ENCODE results near the gene KLHDC3.
A peak's percentile ranks its signal among the peaks of the same experiment; 100 is the strongest.
"Not testable (repeated sequence)": the region's sequence is repeated elsewhere in the genome, so short reads cannot be mapped to it uniquely, and the experiment has no call there.

Gene KLHDC3

DNA sequence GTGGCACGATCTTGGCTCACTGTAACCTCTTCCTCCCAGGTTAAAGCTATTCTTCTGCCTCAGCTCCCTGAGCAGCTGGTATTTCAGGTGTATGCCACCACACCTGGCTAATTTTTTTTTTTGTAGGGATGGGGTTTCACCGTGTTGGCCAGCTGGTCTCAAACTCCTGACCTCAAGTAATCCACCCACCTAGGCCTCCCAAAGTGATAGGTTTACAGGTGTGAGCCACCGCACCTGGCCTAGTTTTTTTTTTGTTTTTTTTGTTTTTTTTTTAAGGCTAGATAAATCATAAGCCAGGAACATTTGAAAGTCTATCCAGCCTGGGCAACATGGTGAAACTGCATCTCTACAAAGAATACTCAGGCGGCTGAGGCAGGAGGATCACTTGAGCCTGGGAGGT, 18.3 kb downstream of the KLHDC3 start:
- no peak for DNase-seq

DNA sequence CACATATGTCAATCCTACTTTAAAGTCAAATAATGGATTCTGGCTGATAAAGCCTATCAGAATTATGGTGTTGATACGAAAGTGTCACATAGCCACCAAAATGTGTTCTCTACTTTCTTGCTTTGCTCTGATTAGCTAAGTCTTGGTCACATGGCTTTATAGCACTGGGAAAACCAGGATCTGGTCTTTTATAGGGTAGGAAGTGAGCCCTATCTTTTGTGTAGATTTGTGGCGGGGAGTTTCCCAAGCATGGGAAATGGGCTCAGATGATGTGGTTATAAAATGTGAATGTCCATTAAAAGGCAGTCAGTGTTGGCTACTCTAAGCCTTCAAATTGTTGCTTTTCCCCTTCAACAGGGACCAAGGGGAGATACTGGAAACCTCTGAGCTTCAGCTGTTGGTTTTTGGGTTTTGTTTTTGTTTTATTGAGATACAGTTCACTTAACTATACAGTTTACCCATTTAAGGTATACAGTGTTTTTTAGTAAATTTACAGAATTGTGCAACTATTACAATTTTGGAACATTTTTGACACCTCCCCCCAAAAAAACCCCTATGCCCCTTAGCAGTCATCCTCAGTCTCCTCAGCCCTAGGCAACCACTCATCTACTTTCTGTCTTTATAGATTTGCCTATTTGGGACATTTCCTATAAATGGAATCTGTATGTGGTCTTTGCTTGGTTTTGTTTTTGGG, 19.6 kb downstream of the KLHDC3 start:
- DNase-seq: peak; percentile 43 to 63

GRCh38 chr6:43034190-43034525, 20.1 kb downstream of the KLHDC3 start:
- DNase-seq: no peak

GRCh38 chr6:43035495-43036194, 21.6 kb downstream of the KLHDC3 start:
- DNase-seq: no peak

- DNase-seq: no peak
Observed at GRCh38 chr6:43036712-43037111, 22.7 kb downstream of the KLHDC3 start.

GRCh38 chr6:43037197-43037596, 23.1 kb downstream of the KLHDC3 start:
- DNase-seq: no peak

DNA sequence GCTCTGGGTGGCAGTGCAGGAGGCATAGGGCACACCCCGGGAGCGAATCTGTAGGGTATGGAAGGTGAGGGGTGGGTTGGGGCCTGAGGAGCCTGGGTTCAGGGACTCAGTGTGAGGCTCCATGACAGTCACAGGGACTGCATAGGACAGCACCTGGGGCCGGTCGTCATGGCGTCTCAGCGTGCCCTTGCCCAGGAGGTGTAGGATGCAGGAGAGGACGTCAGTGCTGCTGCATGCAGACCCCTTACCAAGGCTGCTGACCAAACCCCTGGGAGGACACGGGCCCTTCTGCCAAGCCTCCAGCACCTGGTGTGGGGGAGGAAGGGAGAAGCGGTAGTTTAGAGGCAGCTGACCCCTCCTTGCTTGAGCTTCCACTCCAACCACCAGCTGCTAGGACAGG, 23.7 kb downstream of the KLHDC3 start:
- DNase-seq: no peak

DNA sequence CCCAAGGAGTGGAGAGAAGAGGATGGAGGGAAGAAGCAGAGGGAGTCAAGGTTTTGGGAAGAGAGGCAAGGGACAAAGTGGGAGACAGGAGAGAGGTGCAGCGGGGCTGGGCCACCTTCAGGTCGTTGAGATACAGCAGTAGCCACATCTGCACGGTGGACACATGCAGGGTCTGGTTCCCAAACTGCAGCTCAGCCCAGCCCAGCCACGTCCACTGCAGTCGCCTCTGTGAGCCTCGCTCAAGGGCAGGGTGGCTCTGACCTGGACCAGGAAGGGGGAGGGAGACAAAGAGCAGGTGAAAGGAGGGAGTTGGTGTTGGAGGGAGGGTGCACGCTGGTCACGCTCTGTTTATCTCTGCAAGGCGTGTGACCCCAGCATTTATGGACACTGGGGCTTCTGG, 24.7 kb downstream of the KLHDC3 start:
- no peak for DNase-seq

DNA sequence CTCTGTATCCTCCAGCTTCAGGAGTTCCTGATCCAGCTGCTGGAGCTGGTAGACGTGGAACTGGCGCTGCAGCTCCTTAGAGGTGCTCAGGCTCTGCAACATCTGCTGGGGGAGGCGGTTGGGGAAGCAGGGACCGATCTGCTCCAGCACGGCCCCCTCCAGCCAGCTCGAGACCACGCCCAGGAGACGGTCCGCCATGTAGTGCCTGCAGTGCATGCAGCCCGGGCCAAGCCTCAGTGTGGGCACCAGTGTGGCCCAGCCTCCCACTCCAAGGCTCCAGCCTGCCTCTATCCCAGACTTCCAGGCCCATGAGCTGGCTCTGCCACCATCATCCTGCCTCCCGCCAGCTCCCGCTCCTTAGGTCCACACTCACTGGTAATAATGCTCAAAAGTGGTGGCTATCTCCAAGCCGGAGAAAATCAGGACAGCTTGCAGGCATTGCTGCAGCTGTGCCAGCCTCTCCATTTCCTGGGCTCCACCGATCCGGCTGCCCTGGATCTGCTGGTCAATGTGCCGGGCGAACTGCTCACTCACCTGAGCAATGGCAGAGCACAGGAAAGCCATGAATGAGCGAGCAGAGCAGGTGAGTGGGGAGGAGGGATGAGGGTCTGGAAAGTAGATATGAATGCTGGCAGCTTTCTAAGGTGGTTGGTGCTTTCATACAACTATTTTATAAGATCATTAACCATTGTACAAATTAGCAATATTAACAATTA, 26.7 kb downstream of the KLHDC3 start:
- DNase-seq: no peak

DNA sequence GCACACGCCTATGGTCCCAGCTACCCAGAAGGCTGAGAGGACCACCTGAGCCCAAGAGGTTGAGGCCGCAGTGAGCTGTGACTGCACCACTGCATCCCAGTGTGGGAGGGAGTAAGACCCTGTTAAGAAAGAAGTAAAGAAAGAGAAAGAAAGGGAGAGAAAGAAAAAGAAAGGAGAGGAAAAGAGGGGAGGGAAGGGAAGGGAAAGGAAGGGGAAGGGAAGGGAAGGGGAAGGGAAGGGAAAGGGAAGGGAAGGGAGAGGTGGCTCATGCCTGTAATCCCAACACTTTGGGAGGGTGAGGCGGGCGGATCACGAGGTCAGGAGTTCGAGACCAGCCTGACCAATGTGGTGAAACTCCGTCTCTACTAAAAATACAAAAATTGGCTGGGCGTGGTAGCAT, 27.4 kb downstream of the KLHDC3 start:
- not testable (repeated sequence) for DNase-seq

DNA sequence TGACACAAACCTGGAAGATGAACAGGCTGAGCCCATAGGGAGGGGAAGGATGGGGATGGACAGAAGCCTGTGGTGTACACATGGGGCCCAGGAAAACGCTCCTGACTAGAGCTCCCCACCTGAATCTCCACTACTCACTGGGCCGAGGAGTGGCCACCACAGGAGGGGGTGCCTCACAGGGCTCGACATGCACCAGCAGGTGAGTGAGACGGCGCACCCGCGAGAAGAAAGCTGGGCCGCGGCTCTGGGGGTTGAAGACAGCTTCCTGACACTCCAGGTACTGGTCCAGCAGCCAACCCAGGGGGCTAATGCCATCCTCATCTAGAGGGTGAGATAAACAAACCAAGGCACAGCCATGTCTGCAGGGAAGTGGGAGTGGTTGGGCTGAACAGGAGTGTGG, 29.3 kb downstream of the KLHDC3 start:
- no peak for DNase-seq

DNA sequence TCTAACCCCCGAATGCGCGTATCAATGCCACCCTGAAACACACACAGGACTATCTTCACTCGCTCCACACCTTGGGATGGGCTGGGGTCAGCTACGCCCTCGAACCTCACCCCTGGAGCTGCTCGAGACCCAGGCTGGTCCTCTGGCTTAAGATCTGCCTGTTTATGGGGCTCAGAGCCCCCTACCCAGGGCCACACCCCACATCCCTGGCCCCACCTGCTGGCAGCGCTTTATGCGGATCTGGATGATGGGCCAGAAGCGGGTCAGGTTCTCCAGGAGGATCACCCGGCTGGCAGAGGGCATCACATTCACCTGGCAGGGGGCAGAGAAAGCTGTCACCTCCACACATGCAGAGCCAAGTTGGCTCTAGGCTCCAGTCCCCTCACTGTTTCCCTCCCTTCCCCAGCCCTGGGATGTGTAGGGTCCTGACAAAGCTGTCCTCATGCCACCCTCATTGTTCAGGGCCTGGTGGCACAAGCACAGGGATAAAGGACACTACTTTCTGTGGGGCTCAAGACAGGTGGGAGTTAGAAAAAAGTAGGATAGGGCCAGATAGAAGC, 31.4 kb downstream of the KLHDC3 start:
- DNase-seq: no peak

GRCh38 chr6:43047998-43048397, 33.9 kb downstream of the KLHDC3 start:
- no peak for DNase-seq

DNA sequence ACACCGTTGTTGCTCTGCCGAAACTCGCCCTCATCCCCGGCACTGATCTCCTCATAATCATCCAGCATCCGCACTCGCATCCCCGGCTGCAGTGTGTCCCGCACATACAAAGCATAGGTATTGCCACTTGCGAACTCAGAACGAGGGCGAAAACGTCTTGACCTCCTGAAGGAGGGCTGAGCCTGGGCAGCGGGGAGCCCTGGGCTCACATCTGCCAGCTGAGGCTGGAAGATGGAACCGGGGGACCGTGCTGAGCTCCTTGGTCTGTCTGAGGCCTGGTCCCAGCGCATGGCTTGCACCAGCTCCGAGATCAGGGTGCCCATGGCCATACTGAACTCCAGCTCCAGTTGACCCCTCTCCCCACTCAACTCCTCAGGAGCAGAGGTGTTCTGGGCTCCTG, 36.9 kb downstream of the KLHDC3 start:
- no peak for DNase-seq

- DNase-seq: no peak
Observed at GRCh38 chr6:43052225-43052841, 38.3 kb downstream of the KLHDC3 start.

DNA sequence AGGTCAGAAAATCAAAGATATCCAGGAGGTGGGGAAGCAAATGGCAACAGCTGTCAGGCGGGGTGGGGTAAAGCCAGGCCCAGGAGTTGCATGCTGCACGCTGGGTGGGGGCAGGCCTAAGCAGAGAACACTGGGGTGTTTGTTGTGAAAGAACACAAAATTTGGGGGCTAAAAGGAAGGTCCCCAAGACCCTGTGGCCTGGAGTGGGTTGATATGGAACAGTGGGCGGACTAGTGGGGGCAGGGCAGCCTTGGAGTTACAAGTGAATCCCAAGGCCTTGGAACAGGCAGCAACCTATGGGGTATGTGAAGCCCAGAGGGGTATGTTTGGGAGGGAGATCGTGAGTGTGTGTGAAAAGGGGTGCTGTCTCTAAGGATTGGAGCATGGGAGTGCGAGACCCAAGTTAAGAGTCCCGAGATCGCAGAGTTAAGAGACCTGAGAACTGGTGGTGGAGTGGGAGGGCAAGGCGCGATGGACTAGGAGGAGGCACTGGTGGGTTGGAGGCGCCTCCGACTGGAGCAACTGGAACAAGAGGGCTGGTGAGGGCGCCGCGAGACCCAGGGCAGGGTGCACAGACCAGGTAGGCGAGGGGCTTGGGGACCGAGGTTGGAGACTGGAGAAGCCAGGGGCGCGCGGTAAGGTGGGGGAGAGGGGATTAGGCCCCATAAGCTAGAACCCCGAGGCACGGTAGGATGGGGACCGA, 38.9 kb downstream of the KLHDC3 start:
- no peak for DNase-seq

- peak; percentile 89 for DNase-seq
Observed at GRCh38 chr6:43053545-43054205, 39.6 kb downstream of the KLHDC3 start, which contains the start of gene CUL7. Gene CUL7 (minus strand): TSS chr6:43053851. CDS start chr6:43052788, 1,063 bp downstream.

DNA sequence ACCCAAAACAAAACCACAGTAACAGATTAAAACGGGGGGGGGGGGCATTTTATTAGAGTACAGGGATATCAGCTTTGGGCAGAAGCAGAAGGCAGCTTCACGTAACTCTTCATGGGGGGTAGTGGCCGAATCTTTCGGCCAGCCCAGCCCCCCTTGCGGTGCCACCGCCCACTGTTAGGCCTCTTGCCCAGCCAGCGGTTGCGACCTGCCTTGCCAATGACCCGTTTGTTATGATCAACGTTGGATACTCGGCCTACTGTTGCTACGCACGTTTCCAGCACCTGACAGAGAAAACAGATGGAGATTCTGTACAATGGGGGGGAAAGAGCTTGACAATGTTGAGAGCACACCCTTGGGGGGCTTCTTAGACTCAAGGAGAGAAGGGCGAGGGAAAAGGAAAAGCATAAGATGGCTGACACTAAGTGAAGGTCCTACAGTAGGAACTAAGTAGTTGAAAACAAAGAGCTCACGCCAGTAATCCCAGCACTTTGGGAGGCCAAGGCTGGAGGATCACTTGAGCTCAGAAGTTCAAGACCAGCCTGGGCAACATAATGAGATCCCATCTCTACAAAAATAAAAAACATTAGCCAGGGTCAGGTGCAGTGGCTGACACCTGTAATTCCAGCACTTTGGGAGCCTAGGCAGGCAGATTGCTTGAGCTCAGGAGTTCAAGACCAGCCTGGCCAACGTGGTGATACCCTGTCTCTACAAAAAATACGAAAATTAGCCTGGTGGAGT, 40.3 kb downstream of the KLHDC3 start:
- DNase-seq: no peak

DNA sequence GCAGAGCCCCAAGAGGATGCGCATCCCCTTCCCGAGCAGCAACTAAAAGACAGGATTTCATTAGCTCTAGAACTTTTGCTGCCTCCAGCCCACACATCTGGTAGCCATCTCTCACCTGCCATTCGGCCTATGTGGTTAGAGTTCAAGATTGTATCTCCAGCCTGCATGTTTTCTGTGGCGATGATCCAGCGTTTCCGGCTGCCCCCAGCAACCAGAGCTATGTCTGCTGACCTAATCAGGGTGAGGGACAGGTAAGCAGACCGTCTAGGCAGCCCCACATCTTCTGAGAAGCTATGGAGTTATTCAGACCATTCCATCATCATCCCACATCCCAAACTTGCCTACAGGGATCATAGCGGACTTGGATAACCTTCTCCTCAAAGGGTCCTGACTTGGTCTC, 41.9 kb downstream of the KLHDC3 start:
- no peak for DNase-seq

- DNase-seq: peak in 1 of 2 donors; percentile 10
Observed at GRCh38 chr6:43058531-43058930, 44.5 kb downstream of the KLHDC3 start.

Data from inflammatory macrophage treated with lipopolysaccharide for 1 hour (primary cell).